ENCODE measurements around the gene TPSAB1. TPM values are rescaled to one million over a fixed set of nuclear protein-coding genes. Genes with fewer than 3 reads are reported as not detected.

TPSAB1 gene
- total and polyA plus RNA-seq, 10 of the 15 experiments (the other 5 are each of a cell fraction or from before 2014, with no cell fraction given) = 0.06 TPM; not detected in 9

DNA sequence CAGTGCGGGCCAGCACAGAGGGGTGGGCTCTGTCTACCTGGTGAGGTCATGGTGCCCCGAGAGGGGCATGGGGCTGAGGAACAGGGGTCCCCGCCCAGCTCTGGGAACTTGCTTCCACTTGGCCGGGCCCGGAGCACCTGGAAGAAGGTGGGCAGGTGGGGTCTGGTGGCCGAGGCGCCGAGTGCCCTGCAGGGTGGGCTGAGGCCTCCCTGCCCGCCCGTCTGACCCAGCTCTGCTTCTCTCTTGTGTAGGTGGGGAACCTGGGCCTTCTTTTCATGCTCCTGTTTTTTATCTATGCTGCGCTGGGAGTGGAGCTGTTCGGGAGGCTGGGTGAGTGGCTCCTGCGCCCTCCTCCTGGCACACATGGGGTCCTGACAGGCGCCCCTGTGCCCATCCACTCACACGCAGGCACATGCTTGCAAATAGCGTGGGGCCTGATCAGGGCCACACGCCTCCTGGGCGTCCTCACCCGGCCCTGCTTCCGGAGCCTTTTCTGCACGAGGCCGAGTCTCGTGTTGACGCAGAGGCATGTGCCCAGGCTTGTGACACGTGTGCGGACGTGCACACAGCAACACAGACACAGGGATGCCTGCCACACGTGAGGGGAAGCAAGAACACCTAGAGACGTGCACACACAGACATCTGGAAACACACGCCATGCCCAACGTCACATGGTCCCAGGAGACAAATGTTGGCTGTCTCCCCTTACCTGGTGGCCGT is 23.7 kb upstream of the TPSAB1 start (continued):
- TF ChIP-seq, protein P1, sequence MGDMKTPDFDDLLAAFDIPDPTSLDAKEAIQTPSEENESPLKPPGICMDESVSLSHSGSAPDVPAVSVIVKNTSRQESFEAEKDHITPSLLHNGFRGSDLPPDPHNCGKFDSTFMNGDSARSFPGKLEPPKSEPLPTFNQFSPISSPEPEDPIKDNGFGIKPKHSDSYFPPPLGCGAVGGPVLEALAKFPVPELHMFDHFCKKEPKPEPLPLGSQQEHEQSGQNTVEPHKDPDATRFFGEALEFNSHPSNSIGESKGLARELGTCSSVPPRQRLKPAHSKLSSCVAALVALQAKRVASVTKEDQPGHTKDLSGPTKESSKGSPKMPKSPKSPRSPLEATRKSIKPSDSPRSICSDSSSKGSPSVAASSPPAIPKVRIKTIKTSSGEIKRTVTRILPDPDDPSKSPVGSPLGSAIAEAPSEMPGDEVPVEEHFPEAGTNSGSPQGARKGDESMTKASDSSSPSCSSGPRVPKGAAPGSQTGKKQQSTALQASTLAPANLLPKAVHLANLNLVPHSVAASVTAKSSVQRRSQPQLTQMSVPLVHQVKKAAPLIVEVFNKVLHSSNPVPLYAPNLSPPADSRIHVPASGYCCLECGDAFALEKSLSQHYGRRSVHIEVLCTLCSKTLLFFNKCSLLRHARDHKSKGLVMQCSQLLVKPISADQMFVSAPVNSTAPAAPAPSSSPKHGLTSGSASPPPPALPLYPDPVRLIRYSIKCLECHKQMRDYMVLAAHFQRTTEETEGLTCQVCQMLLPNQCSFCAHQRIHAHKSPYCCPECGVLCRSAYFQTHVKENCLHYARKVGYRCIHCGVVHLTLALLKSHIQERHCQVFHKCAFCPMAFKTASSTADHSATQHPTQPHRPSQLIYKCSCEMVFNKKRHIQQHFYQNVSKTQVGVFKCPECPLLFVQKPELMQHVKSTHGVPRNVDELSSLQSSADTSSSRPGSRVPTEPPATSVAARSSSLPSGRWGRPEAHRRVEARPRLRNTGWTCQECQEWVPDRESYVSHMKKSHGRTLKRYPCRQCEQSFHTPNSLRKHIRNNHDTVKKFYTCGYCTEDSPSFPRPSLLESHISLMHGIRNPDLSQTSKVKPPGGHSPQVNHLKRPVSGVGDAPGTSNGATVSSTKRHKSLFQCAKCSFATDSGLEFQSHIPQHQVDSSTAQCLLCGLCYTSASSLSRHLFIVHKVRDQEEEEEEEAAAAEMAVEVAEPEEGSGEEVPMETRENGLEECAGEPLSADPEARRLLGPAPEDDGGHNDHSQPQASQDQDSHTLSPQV (IDR thresholded peaks at IDR 0.05) = no peak
- no peak for TF ChIP-seq STAT3 (IDR thresholded peaks at IDR 0.05; ENCODE audit: low read depth, low read length)

DNA sequence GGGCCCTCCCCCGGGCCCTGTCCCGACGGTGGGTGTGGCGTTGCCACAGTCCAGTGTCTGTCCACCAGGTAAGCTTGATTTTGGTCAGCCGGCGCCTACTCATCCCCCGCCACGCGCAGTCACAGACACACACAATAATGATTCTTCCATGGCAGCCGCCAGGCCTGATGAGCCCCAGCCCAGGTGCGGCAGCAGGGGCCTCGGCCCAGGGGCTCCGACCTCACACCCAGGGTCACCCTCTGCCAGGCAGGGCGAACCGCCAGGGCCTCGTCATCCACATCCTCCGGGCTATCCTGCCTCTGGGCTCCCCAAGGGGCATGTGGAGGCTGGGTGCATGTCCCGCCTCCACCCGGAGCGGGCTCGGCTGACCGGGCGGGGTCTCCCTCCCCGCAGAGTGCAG is 23.0 kb upstream of the TPSAB1 start:
- in situ Hi-C loops (cut with MboI) (no loop called here), intact Hi-C loops (cut with micrococcal nuclease; ENCODE audit: unreplicated experiment) (no loop called here)
- CTCF ChIA-PET = no interaction called here
- H3K4me1 ChIP-seq (ENCODE audit: control insufficient read depth, insufficient read depth, low read length) = no peaks in the 10 kb centered on the region
- H3K27ac ChIP-seq (ENCODE audit: control insufficient read depth, insufficient read depth) = no peak overlapping the region
- H3K79me2 ChIP-seq (ENCODE audit: control insufficient read depth, insufficient read depth, low read length) = no peaks in the 10 kb centered on the region
- no peaks in the 10 kb centered on the region; a peak in 1 of 4 replicates for H3K27me3 ChIP-seq (replicated peaks in 1 of 2; ENCODE audit: control insufficient read depth in 2 of 2, insufficient read depth in 2 of 2, low read length in 1 of 2)
- H2AFZ ChIP-seq (ENCODE audit: control insufficient read depth, low read depth, low read length) = no peak overlapping the region
- RAD21 ChIA-PET (ENCODE audit: unreplicated experiment) = no interaction called here
- H4K20me1 ChIP-seq (ENCODE audit: control insufficient read depth, insufficient read depth) = no peaks in the 10 kb centered on the region
- no peaks in the 10 kb centered on the region for H3K9me3 ChIP-seq (replicated peaks; ENCODE audit: control insufficient read depth, insufficient read depth, low read length)
- no TSS peak for BruUV-seq (replicated peaks)
- ATAC-seq (no peak), FAIRE-seq (no peak), DNase-seq (ENCODE audit: low read depth, low spot score) (no peak)
- 65% methylated on average over 20 of the region's 24 CpGs for WGBS (ENCODE audit: insufficient coverage, insufficient replicate concordance, low lambda C conversion rate, missing lambda C conversion rate)
- H3K9ac ChIP-seq (ENCODE audit: control insufficient read depth, insufficient read depth, low read length) = no peak overlapping the region
- H3K4me2 ChIP-seq (ENCODE audit: control insufficient read depth, insufficient read depth) = no peak overlapping the region
- SMC1A ChIA-PET (ENCODE audit: uncharacterized antibody, unreplicated experiment) = no interaction called here
- no peak overlapping the region for H3K4me3 ChIP-seq
- no peak for TF ChIP-seq RELA (IDR thresholded peaks at IDR 0.05; ENCODE audit: borderline replicate concordance, partially characterized antibody)
- TF ChIP-seq CHD2 (IDR thresholded peaks at IDR 0.05; ENCODE audit: borderline replicate concordance, low read depth, low read length) = no peak
- no peak for TF ChIP-seq NR2F1 (conservative IDR thresholded peaks at IDR 0.05)
- TF ChIP-seq PKNOX1 (IDR thresholded peaks at IDR 0.05) = no peak
- no peak for TF ChIP-seq RAD21 (IDR thresholded peaks at IDR 0.05; ENCODE audit: insufficient read depth, low read depth, low read length)
- TF ChIP-seq REST (IDR thresholded peaks at IDR 0.05; ENCODE audit: low read depth, low read length) = no peak
- no peak for TF ChIP-seq GATAD2B (conservative IDR thresholded peaks at IDR 0.05; ENCODE audit: low read depth)
- no peak for TF ChIP-seq NFXL1 (IDR thresholded peaks at IDR 0.05; ENCODE audit: borderline replicate concordance)
- TF ChIP-seq CHD4 (IDR thresholded peaks at IDR 0.05) = no peak
- no peak for TF ChIP-seq IRF3 (IDR thresholded peaks at IDR 0.05)
- no peaks in the 10 kb centered on the region for H3K36me3 ChIP-seq (ENCODE audit: control insufficient read depth in 2 of 2, insufficient read depth in 2 of 2, low read length in 1 of 2)
- POLR2A ChIA-PET = no interaction called here

All from GM12878 (cell line).